K562 (cell line): ENCODE measurements around the gene PRKCQ. TPM values are rescaled to one million over a fixed set of nuclear protein-coding genes. Genes with fewer than 3 reads are reported as not detected.

ENCODE experiments used
- ATF7 ChIP-seq: fragments of 450-650 bp; IDR thresholded peaks from 2 replicates; pipeline ENCODE4 v1.7.1; 2014; ENCODE audit warnings: mild to moderate bottlenecking, moderate library complexity
- BDP1 ChIP-seq: IDR thresholded peaks from 3 replicates; pipeline ENCODE4 v1.6.1; 2011; ENCODE audit not compliant: insufficient read length, insufficient read depth
- CHD1 ChIP-seq: fragments of 200-600 bp; sonication (generic); IDR thresholded peaks from one replicate; pipeline ENCODE4 v1.6.1; 2012; ENCODE audit warnings: mild to moderate bottlenecking, moderate library complexity, low read length, inconsistent platforms
- EGR1 ChIP-seq: fragments of 450-650 bp; conservative IDR thresholded peaks from 2 replicates; pipeline ENCODE4 v1.6.1; 2017; ENCODE audit warnings: mild to moderate bottlenecking
- EP400 ChIP-seq: fragments of 450-650 bp; IDR thresholded peaks from 2 replicates; pipeline ENCODE4 v1.6.1; 2017; ENCODE audit warnings: antibody characterized with exemption, mild to moderate bottlenecking, moderate library complexity
- HCFC1 ChIP-seq: IDR thresholded peaks from 2 replicates; pipeline ENCODE4 v1.6.1; 2012; ENCODE audit warnings: low read depth, low read length, improper control_type of control experiment
- ILK ChIP-seq: fragments of 450-650 bp; IDR thresholded peaks from 2 replicates; pipeline ENCODE4 v1.6.1; 2016; ENCODE audit warnings: missing genetic modification characterization, low read depth, mild to moderate bottlenecking, missing compliant biosample characterization, moderate library complexity, borderline replicate concordance
- MED1 ChIP-seq: sonication (generic); formaldehyde crosslinking; IDR thresholded peaks from 2 replicates; pipeline ENCODE4 v1.8.1; 2023; ENCODE audit warnings: missing genetic modification reagents, borderline replicate concordance
- MEIS2 ChIP-seq: fragments of 450-650 bp; IDR thresholded peaks from 2 replicates; pipeline ENCODE4 v1.6.1; 2014; ENCODE audit warnings: mild to moderate bottlenecking; ENCODE audit not compliant: partially characterized antibody
- MTA2 ChIP-seq: fragments of 450-650 bp; IDR thresholded peaks from 2 replicates; pipeline ENCODE4 v1.6.1; 2016; ENCODE audit warnings: low read depth
- MYC ChIP-seq, 2 experiments: fragments of 250-450 bp in 1 of 2; sonication (Bioruptor Pico) in 1 of 2; IDR thresholded peaks; 2 replicates each; pipeline versions ENCODE4 v1.5.1 to v1.6.1; 2012 to 2021; ENCODE audit warnings: low read depth in 2 of 2, borderline replicate concordance in 1 of 2, improper control_type of control experiment in 1 of 2, low read length in 1 of 2, mild to moderate bottlenecking in 1 of 2, moderate library complexity in 1 of 2
- SAFB ChIP-seq: fragments of 200-400 bp; formaldehyde crosslinking; IDR thresholded peaks from 2 replicates; pipeline ENCODE4 v1.6.1; 2017; ENCODE audit warnings: low read depth, low read length, borderline replicate concordance
- SMARCC2 ChIP-seq: fragments of 450-650 bp; IDR thresholded peaks from 2 replicates; pipeline ENCODE4 v1.6.1; 2017; ENCODE audit warnings: antibody characterized with exemption, moderate library complexity, mild to moderate bottlenecking, low read depth
- SUPT5H ChIP-seq: fragments of 450-650 bp; IDR thresholded peaks from 2 replicates; pipeline ENCODE4 v1.6.1; 2016
- TAF9B ChIP-seq: fragments of 450-650 bp; IDR thresholded peaks from 2 replicates; pipeline ENCODE4 v1.6.1; 2018; ENCODE audit warnings: mild to moderate bottlenecking; ENCODE audit not compliant: partially characterized antibody
- TEAD1 ChIP-seq, 2 experiments: fragments of 450-650 bp in 1 of 2; sonication (generic) in 1 of 2; formaldehyde crosslinking; IDR thresholded peaks; 2 replicates each; pipeline versions ENCODE4 v1.4.0 to v1.8.0; 2020 to 2022; ENCODE audit warnings: mild to moderate bottlenecking in 2 of 2, missing genetic modification reagents in 1 of 2
- ZFPM2 ChIP-seq: fragments of 250-450 bp; sonication (Bioruptor Pico); IDR thresholded peaks from 2 replicates; pipeline ENCODE4 v1.5.1; 2022; ENCODE audit warnings: mild to moderate bottlenecking
- ZNF165 ChIP-seq: fragments of 250-450 bp; sonication (Bioruptor Pico); IDR thresholded peaks from 2 replicates; pipeline ENCODE4 v1.4.0; 2020; ENCODE audit warnings: borderline replicate concordance
- ZNF253 ChIP-seq: fragments of 250-450 bp; sonication (Bioruptor Pico); conservative IDR thresholded peaks from 2 replicates; pipeline ENCODE4 v1.6.1; 2021; ENCODE audit warnings: mild to moderate bottlenecking
- polyA plus RNA-seq, 8 experiments: library from polyadenylated mRNA; depleted of rRNA in 4 of 8; stranded (reverse) in 5 of 8; unstranded in 3 of 8; fragments of >200 nt; fragmentation: Nextera tagmentation in 2 of 8; fragmentation: Illumina TruSeq in 1 of 8; extraction: Ambion mirVana in 2 of 8; extraction: Trizol in 1 of 8; gene quantifications; 2 replicates each; pipeline versions ENCODE4 v1.2.1 to v1.2.3, GENCODE V29; 2011 to 2014; ENCODE audit warnings: inconsistent platforms in 1 of 8, missing spikeins in 1 of 8
- total RNA-seq, 7 experiments: library from RNA; depleted of rRNA in 6 of 7; stranded (reverse); fragments of >200 nt in 6 of 7; fragmentation: Illumina TruSeq in 2 of 7; extraction: Trizol in 2 of 7; gene quantifications; 2 replicates each; pipeline versions ENCODE4 v1.2.1 to v1.2.3, GENCODE V29; 2011 to 2021; ENCODE audit warnings: low replicate concordance in 1 of 7
- TF ChIP-seq, protein P1 (sequence below): sonication (generic); formaldehyde crosslinking; IDR thresholded peaks from 2 replicates; pipeline ENCODE4 v1.8.0; 2022; ENCODE audit warnings: missing genetic modification reagents, mild to moderate bottlenecking, borderline replicate concordance
- TF ChIP-seq, protein P2 (sequence below), 2 experiments: IDR thresholded peaks; 2 replicates each; pipeline ENCODE4 v1.6.1; 2011; ENCODE audit warnings: borderline replicate concordance in 1 of 2, control low read depth in 1 of 2, low read depth in 1 of 2, low read length in 1 of 2, mild to moderate bottlenecking in 1 of 2, mixed read lengths in 1 of 2, moderate library complexity in 1 of 2; ENCODE audit not compliant: insufficient read depth in 1 of 2, insufficient read length in 1 of 2, poor library complexity in 1 of 2, severe bottlenecking in 1 of 2; ENCODE audit errors: extremely low read depth in 1 of 2
- TF ChIP-seq, protein P3 (sequence below): fragments of 250-450 bp; sonication (Bioruptor Pico); IDR thresholded peaks from 2 replicates; pipeline ENCODE4 v1.6.1; 2021; ENCODE audit warnings: mild to moderate bottlenecking

Gene PRKCQ
- total and polyA plus RNA-seq, 9 of the 15 experiments (the other 6 are each of a cell fraction or from before 2014, with no cell fraction given): 4.4 to 23.3 (median 14.6) TPM

DNA sequence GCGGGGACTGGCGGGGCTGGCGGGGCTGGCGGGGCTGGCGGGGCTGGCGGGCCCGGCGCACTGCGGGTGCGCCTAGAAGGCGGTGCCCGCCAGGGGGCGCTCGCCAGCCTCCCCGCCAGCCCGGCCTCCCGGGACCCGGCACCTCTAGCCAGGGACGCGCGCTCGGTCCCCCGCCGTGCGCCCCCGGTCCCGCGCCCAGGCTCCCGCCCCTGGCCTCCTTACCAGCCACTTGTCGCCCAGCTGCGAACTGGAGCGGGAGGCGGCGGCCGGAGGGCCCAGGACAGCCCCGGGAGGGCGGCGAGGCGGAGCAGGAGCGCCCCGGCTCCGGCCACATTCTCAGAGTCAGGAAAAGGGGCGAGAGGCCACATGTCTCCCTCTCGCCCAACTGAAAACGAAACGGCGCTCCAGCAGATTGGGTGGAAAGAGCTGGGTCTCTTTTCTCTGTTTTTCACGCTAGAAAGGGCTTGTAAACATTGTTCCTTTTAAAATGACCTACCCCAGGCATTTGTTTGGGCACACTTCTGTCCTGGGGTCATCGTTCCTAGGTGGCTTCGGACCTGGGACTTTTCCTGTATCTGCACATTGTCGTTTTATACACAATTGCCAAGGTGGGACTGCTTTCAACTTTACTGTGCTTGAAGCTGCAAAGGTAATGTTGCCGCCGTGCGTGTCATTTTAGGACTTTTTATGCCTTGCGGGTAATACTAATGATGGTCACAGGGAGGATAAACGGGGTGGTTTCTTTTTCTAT lies 378 bp upstream of the PRKCQ start (continued):
- TF ChIP-seq, protein P1, sequence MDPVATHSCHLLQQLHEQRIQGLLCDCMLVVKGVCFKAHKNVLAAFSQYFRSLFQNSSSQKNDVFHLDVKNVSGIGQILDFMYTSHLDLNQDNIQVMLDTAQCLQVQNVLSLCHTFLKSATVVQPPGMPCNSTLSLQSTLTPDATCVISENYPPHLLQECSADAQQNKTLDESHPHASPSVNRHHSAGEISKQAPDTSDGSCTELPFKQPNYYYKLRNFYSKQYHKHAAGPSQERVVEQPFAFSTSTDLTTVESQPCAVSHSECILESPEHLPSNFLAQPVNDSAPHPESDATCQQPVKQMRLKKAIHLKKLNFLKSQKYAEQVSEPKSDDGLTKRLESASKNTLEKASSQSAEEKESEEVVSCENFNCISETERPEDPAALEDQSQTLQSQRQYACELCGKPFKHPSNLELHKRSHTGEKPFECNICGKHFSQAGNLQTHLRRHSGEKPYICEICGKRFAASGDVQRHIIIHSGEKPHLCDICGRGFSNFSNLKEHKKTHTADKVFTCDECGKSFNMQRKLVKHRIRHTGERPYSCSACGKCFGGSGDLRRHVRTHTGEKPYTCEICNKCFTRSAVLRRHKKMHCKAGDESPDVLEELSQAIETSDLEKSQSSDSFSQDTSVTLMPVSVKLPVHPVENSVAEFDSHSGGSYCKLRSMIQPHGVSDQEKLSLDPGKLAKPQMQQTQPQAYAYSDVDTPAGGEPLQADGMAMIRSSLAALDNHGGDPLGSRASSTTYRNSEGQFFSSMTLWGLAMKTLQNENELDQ (CRISPR knock-in tag): no peak
- TF ChIP-seq, protein P2, sequence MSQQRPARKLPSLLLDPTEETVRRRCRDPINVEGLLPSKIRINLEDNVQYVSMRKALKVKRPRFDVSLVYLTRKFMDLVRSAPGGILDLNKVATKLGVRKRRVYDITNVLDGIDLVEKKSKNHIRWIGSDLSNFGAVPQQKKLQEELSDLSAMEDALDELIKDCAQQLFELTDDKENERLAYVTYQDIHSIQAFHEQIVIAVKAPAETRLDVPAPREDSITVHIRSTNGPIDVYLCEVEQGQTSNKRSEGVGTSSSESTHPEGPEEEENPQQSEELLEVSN (IDR thresholded peaks at IDR 0.05; ENCODE audit: borderline replicate concordance in 1 of 2, extremely low read depth in 1 of 2, insufficient read depth in 1 of 2, insufficient read length in 1 of 2, low read depth in 1 of 2, low read length in 1 of 2, poor library complexity in 1 of 2, severe bottlenecking in 1 of 2): peak; percentile 34 to 72
- TF ChIP-seq ZFPM2 (CRISPR knock-in tag) (no peak), HCFC1 (peak; percentile 49), EGR1 (0 out of 2 replicates have a peak, but pooled peaks have one; percentile 15), MED1 (CRISPR knock-in tag) (no peak), MTA2 (no peak), SUPT5H (peak; percentile 84), BDP1 (no peak), ZNF165 (CRISPR knock-in tag) (no peak), MYC (IDR thresholded peaks at IDR 0.05; ENCODE audit: low read depth, low read length) (peak; percentile 85), MYC (CRISPR knock-in tag; IDR thresholded peaks at IDR 0.05; ENCODE audit: borderline replicate concordance, low read depth) (no peak), EP400 (peak; percentile 71; the same call in 1 of the 2 replicates), ATF7 (peak; percentile 59), CHD1 (peak; percentile 77), ZNF253 (CRISPR knock-in tag) (no peak), MEIS2 (no peak), SAFB (no peak), TAF9B (peak; percentile 40), TEAD1 (CRISPR knock-in tag; IDR thresholded peaks at IDR 0.05) (peak in 1 of 2 experiments; percentile 82; a peak in 2 of 4 replicates), SMARCC2 (no peak), ILK (tag) (no peak)
- TF ChIP-seq, protein P3, sequence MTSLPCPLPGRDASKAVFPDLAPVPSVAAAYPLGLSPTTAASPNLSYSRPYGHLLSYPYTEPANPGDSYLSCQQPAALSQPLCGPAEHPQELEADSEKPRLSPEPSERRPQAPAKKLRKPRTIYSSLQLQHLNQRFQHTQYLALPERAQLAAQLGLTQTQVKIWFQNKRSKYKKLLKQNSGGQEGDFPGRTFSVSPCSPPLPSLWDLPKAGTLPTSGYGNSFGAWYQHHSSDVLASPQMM (CRISPR knock-in tag): no peak
